ENCODE results near the gene TRIM38. TPM values are rescaled to one million over a fixed set of nuclear protein-coding genes. Genes with fewer than 3 reads are reported as not detected.
"Not testable (repeated sequence)": the region's sequence is repeated elsewhere in the genome, so short reads cannot be mapped to it uniquely, and the experiment has no call there.

TRIM38 gene
- total RNA-seq, 1 experiment from 2014 or later, result 15.7 TPM

DNA sequence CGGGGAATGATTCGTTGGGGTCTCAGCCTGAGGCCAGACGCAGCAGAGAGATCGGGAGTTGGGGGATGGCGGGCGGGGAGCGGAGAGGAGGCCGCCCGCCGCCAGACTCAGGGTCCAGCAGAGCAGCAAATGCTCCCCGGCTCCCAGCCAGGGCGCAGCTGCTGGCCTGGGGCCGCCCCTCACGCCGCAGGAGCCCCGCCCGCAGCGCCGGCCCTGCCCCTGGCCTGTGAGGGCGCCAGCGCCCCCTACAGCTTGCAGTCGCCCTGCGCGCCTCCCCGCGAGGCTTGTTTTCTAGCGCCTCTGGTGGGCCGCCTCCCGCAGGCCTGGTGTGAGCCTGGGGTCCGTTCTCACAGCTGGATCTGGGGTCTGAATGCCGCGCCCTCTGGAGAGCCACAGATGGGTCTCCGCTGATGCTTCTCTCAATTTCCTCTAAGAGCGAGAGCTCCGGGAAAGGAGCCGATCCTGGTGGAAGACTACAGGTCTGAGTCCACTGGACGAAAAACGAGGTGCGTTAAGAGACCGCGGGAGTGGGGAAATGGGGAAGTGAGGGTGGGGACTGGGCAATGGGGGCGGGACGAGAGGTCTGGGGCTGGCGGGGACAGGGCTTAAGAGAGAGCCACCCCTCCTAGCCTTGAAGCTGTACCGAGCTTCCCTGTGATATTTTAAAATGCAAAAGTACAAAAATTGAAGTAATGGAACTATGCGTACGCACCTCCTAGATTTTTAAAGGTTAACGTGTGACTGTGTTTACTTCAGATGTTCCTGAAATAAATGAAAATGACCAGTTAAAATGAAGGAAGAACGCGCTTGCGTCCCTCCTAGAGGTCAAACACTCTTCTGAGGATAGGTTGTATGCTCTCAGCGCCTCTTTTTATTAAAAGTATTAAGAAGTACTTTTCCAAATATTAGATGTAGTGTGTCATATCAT is 30.1 kb downstream of the TRIM38 start:
- DNase-seq (ENCODE audit: low read depth, low spot score), result peak; percentile 92
- in situ Hi-C loops (cut with HindIII; ENCODE audit: low pct_unique_long_range_greater_than_20kb, low sequenced_read_pairs), result no loop called here

DNA sequence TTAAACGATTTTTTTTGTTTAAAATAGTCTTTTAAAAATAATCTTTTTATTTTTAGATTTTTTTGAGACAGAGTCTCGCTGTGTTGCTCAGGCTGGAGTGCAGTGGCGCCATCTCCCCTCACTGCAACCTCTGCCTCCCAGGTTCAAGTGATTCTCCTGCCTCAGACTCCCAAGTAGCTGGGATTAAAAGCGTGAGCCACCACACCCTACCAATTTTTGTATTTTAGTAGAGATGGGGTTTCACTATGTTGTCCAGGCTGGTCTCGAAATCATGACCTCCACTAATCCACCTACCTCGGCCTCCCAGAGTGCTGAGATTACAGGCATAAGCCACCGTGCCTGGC is 30.7 kb downstream of the TRIM38 start:
- in situ Hi-C loops (cut with HindIII; ENCODE audit: low pct_unique_long_range_greater_than_20kb, low sequenced_read_pairs); DNase-seq (ENCODE audit: low read depth, low spot score): not testable (repeated sequence)

DNA sequence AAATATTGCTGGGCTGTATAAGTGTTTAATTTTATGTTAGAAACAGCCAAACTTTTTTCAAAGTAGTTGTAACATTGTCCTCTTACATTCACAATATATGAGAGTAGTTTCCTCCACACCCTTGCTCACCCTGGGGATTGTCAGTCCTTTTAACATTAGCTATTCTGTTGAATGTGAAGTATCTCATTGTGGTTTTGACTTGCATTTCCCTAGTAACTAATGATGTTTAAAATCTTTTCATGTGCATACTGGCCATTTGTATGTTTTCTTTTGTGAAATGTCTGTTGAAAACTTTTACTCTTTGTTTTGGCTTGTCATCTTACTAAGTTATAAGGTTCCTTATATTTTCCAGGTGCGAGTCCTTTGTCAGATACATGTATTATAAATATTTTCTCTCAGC is 32.9 kb downstream of the TRIM38 start:
- peak; percentile 38 for DNase-seq (ENCODE audit: low read depth, low spot score)
- in situ Hi-C loops (cut with HindIII; ENCODE audit: low pct_unique_long_range_greater_than_20kb, low sequenced_read_pairs), result no loop called here

DNA sequence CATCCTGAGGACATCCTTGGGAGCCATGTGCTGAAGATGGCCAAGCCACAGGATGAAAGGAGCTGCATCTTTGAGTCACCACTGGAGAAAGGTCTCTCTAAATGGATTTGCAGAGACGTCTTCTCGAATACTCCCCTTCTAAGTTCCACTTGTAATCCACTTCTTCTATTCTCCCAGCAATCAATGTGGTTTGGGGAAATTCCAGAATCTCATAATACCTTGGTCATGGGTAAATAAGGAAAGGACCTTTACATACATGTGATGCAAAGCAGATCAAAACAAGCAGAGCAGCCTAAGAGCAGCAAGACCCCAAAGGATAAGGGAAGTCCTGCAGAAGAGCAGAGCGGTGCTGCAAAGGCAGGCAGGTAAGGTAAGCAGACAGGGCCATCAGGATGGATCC is 35.3 kb downstream of the TRIM38 start:
- no peak for DNase-seq (ENCODE audit: low read depth, low spot score)
- in situ Hi-C loops (cut with HindIII; ENCODE audit: low pct_unique_long_range_greater_than_20kb, low sequenced_read_pairs), result no loop called here

DNA sequence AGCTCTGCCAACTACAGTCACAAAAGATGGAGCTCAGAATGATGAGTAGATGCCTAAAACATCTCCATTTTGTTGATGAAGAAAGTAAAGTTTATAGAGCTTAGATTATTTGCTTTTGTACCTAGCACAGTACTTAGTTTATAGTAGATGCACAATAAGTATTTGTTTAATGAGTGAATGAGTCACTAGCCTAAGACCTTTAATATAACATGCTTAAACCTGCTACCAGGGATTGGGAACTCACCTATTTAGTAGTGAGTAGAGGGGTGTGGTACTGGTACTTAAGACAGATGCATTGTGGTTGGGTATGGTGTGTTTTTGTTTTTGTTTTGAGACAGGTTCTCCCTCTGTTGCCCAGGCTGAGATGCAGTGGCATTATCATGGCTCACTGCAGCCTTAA is 35.8 kb downstream of the TRIM38 start:
- no peak for DNase-seq (ENCODE audit: low read depth, low spot score)
- in situ Hi-C loops (cut with HindIII; ENCODE audit: low pct_unique_long_range_greater_than_20kb, low sequenced_read_pairs), result no loop called here

DNA sequence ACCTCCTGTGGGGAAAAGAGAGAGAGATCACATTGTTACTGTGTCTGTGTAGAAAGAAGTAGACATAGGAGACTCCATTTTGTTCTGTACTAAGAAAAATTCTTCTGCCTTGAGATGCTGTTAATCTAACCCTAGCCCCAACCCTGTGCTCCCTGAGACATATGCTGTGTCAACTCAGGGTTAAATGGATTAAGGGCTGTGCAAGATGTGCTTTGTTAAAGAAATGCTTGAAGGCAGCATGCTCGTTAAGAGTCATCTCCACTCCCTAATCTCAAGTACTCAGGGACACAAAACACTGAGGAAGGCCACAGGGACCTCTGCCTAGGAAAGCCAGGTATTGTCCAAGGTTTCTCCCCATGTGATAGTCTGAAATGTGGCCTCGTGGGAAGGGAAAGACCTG is 36.6 kb downstream of the TRIM38 start:
- in situ Hi-C loops (cut with HindIII; ENCODE audit: low pct_unique_long_range_greater_than_20kb, low sequenced_read_pairs); DNase-seq (ENCODE audit: low read depth, low spot score): not testable (repeated sequence)

DNA sequence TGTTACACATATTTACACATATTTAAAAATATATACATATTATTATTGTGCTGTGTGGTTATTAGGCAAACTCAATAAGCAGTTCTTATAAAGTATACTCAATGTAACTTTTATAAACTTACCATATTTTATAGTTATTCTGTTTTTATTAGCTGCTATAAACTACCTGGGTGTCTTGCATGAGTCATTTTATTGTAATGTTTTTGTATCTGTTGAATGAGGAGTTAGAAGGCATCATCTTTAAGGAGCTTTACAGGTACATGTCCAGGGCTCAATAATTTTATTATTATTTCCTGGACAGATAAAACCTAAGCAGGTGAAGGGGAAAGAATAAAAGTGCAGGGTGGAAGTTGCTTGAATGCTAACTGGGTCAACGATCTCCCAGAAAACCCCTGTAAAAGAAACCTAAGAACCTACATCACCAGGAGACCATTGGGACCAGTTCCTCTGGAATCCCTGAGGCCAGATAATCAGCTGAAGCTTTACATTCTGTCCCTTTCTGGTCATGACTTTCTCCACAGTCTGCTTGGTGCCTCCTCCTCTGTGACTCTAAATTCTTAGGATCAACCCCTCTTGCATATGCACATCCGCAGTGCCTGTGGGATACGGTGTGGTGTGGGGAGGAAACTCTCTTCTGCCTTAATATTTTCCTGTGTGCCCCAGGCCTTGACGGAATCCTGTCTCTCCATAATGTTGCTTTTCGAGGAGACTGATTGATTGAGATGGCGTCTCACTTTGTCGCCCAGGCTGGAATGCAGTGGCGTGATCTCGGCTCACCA is 38.0 kb downstream of the TRIM38 start:
- in situ Hi-C loops (cut with HindIII; ENCODE audit: low pct_unique_long_range_greater_than_20kb, low sequenced_read_pairs), result no loop called here

DNA sequence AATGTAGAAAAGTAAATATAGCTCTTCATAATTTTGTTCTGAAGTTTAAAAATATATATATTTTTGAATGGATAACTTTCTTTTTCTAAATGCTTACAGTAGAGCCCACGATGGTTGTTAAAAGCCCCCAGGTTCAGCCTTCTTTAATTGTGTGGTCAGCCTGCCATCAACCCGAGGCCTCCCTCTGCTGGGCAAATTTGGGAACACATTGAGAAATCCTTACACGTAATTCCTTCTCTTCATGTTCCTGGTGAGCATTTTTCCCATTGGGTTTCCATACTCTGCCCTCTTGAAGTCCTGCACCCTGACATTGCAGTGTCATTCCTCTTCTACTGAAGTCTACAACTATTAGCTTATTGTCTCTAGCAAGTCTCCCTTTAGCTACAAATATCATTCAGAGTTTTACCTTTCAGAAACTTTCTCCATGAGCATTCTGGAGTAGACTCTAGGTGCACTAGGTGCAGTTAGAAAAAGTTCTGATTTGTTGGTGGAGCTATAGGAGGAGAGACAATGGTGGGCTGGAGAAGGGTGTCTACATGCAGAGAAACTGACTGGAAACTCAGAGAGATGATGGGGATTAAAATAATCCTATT is 40.6 kb downstream of the TRIM38 start:
- DNase-seq (ENCODE audit: low read depth, low spot score), result peak; percentile 84
- in situ Hi-C loops (cut with HindIII; ENCODE audit: low pct_unique_long_range_greater_than_20kb, low sequenced_read_pairs), result no loop called here

More for the DNA sequence above, 38.0 kb downstream of the TRIM38 start:
- no peak for DNase-seq (ENCODE audit: low read depth, low spot score)

DNA sequence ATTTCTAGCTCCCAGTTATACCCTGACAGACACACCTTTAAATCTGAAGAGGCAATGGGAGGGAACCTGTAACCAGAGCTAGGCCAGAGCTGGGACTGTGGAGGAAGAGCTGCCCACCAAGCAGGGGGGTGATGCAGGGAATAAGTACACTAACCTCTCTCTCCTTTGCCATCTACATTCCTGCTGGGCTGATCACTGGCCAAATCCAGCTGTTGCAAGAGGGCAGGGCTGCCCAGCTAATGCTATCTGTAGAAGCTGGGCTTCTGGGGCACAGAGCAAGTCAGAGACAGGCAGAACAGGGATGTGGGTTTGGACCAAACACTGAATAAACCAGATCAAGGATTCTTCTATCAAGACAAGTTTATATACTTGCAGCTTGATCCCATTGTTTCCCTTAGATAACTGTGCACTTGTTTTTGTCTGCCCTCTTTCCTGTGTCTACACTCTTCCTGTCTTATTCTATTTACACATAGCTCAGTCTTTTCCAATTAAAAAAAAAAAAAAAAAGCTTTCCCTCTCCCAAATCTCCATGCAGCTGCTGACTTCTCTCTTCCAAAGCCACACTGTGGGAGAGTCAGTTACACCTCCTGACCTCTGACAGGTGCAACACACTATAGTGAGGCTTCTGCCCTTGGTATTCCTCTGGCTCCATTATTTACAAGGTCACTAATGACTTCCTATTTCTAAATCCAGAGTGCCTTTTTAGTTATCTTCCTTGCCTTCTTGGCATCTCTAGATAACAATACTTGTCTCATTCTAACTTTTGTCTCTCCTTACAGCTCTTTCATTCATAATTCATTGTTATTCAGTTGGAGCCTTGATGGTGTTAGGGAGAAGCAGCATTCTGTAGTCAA is 43.7 kb downstream of the TRIM38 start:
- in situ Hi-C loops (cut with HindIII; ENCODE audit: low pct_unique_long_range_greater_than_20kb, low sequenced_read_pairs), result no loop called here
- DNase-seq (ENCODE audit: low read depth, low spot score), result no peak

DNA sequence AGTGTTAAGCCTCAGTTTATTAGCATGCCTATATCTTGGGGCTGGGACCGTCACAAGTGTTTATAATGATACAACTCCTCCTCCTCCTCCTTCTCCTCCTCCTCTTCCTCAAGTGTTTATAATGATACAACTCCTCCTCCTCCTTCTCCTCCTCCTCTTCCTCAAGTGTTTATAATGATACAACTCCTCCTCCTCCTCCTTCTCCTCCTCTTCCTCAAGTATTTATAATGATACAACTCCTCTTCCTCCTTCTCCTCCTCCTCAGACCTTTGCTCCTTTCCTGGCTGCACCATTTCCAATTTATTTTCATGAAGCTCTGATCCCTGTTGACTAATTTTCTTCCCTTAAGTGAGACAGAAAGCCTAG is 44.3 kb downstream of the TRIM38 start:
- in situ Hi-C loops (cut with HindIII; ENCODE audit: low pct_unique_long_range_greater_than_20kb, low sequenced_read_pairs); DNase-seq (ENCODE audit: low read depth, low spot score): not testable (repeated sequence)

DNA sequence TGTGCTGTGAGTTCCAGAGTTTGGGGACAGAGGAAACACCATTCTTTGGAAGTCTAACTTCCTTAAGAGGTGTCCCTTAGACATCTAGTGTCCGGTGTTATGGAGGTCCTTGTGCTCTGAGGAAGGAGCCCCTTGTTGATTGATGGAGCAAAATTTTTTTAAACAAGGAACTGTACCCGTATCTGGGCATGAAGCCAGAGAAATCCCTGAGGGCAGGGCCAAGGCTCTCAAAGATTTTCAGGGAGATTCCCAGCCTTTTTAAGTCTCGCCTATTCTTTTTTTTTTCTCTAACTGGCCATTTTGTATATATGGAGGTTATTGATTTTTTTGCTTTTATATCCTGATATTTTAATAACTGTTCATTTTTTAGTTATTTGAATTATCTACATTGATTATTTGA is 45.9 kb downstream of the TRIM38 start:
- in situ Hi-C loops (cut with HindIII; ENCODE audit: low pct_unique_long_range_greater_than_20kb, low sequenced_read_pairs), result no loop called here
- no peak for DNase-seq (ENCODE audit: low read depth, low spot score)

DNA sequence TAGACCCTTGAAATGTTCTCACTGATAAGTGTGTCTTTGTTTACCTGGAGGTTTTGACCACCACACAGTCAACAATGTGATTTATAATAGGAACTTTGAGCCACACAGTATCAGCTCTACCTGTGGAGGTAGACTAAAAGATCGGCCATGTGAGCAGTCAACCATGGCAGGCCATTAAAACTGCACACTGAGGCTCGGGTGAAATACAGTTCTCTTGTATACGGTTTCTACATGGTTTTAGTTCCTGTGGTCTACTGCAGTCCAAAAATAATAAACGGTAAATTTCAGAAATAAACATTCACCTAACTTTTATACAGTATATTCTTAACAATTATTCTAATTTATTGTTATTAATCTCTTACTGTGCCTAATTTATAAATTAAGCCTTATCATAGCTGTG is 47.2 kb downstream of the TRIM38 start:
- in situ Hi-C loops (cut with HindIII; ENCODE audit: low pct_unique_long_range_greater_than_20kb, low sequenced_read_pairs), result no loop called here
- no peak for DNase-seq (ENCODE audit: low read depth, low spot score)

DNA sequence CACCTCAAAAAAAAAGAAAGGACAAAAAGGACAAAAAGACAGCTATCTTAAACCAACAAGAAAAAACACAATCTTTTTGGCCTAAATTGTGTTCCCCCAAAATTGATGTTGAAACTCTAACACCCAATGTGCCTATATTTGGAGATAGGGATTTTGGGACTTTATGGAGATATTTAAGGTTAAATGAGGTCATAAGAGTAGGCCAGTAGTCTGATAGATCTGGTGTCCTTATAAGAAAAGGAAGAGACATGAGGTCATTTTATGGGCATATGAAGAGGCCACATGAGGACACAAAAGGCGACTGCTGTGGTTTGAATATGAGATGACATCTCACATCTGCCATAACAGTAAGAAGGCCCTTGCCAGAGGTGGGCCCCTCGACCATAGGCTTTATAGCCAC is 49.5 kb downstream of the TRIM38 start:
- in situ Hi-C loops (cut with HindIII; ENCODE audit: low pct_unique_long_range_greater_than_20kb, low sequenced_read_pairs), result no loop called here
- DNase-seq (ENCODE audit: low read depth, low spot score), result no peak

DNA sequence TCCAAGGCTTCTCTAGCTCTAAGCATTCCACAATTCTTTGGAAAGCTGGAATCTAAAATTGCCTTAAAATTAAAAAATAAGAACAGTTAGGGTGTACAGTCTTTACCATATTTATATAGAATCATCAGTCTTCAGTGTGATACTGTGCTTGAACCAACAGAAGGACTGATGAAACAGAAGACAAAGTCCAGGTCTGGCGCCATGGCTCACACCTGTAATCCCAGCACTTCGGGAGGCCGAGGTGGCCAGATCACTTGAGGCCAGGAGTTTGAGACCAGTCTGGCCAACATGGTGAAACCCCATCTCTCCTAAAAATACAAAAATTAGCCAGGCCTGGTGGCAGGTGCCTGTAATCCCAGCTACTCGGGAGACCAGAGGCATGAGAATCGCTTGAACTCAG is 51.8 kb downstream of the TRIM38 start:
- DNase-seq (ENCODE audit: low read depth, low spot score); in situ Hi-C loops (cut with HindIII; ENCODE audit: low pct_unique_long_range_greater_than_20kb, low sequenced_read_pairs): not testable (repeated sequence)

DNA sequence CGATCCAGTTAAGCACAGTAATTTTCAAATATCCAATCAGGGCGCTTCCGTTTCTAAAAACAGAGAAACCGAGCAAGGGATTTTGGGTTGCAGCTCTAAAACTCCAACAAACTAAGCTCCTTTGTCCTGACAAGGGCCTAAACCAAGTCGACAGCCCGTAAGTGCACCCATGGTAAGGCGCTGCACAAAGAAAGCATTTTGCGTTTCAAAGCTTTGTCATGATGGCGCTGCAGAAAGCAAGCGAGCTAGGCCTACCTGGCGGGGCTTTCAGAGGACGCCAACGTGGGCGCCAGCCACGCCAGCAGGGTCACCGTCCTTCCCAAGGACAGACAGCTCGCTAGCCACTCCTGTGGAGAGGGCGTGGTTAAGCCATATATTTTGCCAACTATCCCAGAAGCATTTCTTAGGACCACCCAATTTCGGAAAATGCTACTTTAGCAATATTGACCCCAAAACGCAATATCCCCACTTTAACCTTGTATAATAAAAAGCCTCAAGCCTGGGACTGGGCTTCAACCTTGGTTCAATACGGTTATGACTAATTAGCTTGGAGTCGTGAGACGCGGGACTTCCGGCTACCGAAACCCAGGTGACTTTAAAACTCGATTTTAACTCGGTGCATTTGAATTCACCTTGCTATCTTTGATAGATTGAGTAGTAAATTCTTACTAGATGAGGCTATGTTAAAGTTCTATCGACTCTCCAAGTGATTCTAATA is 53.8 kb downstream of the TRIM38 start:
- DNase-seq (ENCODE audit: low read depth, low spot score), result no peak

DNA sequence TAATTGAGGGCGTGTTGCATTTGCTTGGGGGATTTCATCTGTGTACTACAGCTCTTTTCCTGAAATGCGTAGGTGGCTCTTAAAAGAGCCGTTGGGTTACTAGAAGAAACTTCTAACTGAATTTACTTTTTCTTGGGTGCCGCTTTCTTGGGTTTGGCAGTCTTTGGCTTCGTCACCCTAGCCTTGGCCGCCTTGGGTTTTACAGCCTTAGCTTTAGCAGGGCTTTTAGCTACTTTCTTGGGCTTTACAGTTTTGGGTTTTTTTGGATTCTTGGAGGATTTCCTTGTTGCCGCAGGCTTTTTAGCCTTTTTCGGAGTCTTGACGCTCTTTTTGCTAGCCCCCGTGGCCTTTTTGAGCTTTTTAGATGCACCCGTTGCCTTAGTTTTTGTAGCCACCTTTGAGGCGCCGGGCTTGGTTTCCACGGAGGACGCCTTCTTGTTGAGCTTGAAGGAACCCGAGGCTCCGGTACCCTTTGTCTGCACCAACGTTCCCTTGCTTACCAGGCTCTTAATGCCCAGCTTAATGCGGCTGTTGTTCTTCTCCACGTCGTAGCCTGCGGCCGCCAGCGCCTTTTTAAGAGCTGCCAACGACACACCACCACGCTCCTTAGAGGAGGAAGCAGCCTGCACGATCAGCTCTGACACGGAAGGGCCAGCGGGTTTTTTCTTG is 54.5 kb downstream of the TRIM38 start:
- in situ Hi-C loops (cut with HindIII; ENCODE audit: low pct_unique_long_range_greater_than_20kb, low sequenced_read_pairs), result no loop called here
- DNase-seq (ENCODE audit: low read depth, low spot score), result no peak

More for the DNA sequence above, 53.8 kb downstream of the TRIM38 start:
- in situ Hi-C loops (cut with HindIII; ENCODE audit: low pct_unique_long_range_greater_than_20kb, low sequenced_read_pairs), result no loop called here

DNA sequence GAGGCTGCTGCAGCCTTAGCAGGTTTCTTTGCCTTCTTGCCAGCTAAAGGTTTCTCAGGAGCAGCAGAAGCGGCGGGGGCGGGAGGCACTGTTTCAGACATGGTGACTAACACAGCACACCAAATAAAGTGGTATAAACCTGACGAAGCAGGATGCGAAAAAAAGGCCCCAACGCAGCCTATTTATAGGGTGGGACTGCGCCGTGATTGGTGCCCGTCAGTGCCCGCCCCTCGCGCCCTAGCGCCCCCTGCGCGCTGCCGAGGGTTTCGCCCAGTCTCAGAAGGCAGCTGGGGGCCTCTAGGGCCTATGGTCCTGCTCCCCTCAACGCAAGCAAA is 55.0 kb downstream of the TRIM38 start:
- DNase-seq (ENCODE audit: low read depth, low spot score), result no peak
- in situ Hi-C loops (cut with HindIII; ENCODE audit: low pct_unique_long_range_greater_than_20kb, low sequenced_read_pairs), result no loop called here

All from SK-MEL-5 (cell line).